PC-9 (cell line): ENCODE measurements around the gene MOB1A. TPM values are rescaled to one million over a fixed set of nuclear protein-coding genes. Genes with fewer than 3 reads are reported as not detected.
"Not testable (repeated sequence)": the region's sequence is repeated elsewhere in the genome, so short reads cannot be mapped to it uniquely, and the experiment has no call there.

ENCODE experiments used
- BruUV-seq: library from RNA; stranded (reverse); fragments of 400-500 nt; replicated peaks from 2 replicates; lab custom pipeline; 2021; lab: Mats Ljungman, UMichigan
- CTCF ChIA-PET: fragments of 300-600 bp; sonication (Branson Sonifier 250); formaldehyde crosslinking; loops from one replicate; lab custom pipeline; 2022; ENCODE audit warnings: antibody characterized with exemption; lab: Charles Lee
- POLR2A ChIA-PET: fragments of 300-600 bp; sonication (Branson Sonifier 250); formaldehyde crosslinking; loops from one replicate; lab custom pipeline; 2022; ENCODE audit warnings: antibody characterized with exemption; ENCODE audit not compliant: unreplicated experiment; lab: Charles Lee
- DNase-seq, 2 experiments: peaks; one replicate each; pipeline versions ENCODE4 v3.0.0 to v3.0.0-alpha.2; 2015 to 2022; ENCODE audit warnings: mixed read lengths in 1 of 2
- H2AFZ ChIP-seq: fragments of 200-600 bp; sonication (generic); 2 replicates; pipeline ENCODE4 v1.8.1; 2017; ENCODE audit warnings: antibody characterized with exemption
- H3F3A ChIP-seq: fragments of 200-600 bp; sonication (generic); 2 replicates; pipeline ENCODE4 v1.8.1; 2017; ENCODE audit warnings: antibody characterized with exemption, mild to moderate bottlenecking, low read depth; ENCODE audit not compliant: insufficient read depth
- H3K27ac ChIP-seq: fragments of 200-600 bp; sonication (generic); 2 replicates; pipeline ENCODE4 v1.6.1; 2016; ENCODE audit warnings: mixed run types
- H3K27me3 ChIP-seq: fragments of 200-600 bp; sonication (generic); 2 replicates; pipeline ENCODE4 v1.6.1; 2016; ENCODE audit warnings: low read depth, mixed run types; ENCODE audit not compliant: insufficient read depth
- H3K36me3 ChIP-seq: fragments of 200-600 bp; sonication (generic); 2 replicates; pipeline ENCODE4 v1.6.1; 2016; ENCODE audit warnings: low read depth, mixed run types
- H3K4me1 ChIP-seq: fragments of 200-600 bp; sonication (generic); replicated peaks from 2 replicates; pipeline ENCODE4 v1.6.1; 2016; ENCODE audit warnings: mixed run types; ENCODE audit not compliant: insufficient read depth
- H3K4me2 ChIP-seq: fragments of 200-600 bp; sonication (generic); 2 replicates; pipeline ENCODE4 v1.6.1; 2017; ENCODE audit warnings: mixed run types
- H3K4me3 ChIP-seq: fragments of 200-600 bp; sonication (generic); 2 replicates; pipeline ENCODE4 v1.6.1; 2016; ENCODE audit warnings: mixed run types
- H3K79me2 ChIP-seq: fragments of 200-600 bp; sonication (generic); 2 replicates; pipeline ENCODE4 v1.6.1; 2017; ENCODE audit warnings: low read depth, mixed run types
- H3K9me2 ChIP-seq: fragments of 200-600 bp; sonication (generic); 2 replicates; pipeline ENCODE4 v1.8.1; 2017; ENCODE audit warnings: mild to moderate bottlenecking; ENCODE audit not compliant: insufficient read depth
- H3K9me3 ChIP-seq: fragments of 200-600 bp; sonication (generic); 2 replicates; pipeline ENCODE4 v1.8.1; 2016; ENCODE audit warnings: low read depth; ENCODE audit not compliant: insufficient read depth
- H4K20me1 ChIP-seq: fragments of 200-600 bp; sonication (generic); 2 replicates; pipeline ENCODE4 v1.8.1; 2017; ENCODE audit not compliant: insufficient read depth
- EZH2 ChIP-seq: fragments of 200-600 bp; sonication (generic); IDR thresholded peaks from 2 replicates; pipeline ENCODE4 v1.8.0; 2017; ENCODE audit warnings: antibody characterized with exemption, low read depth
- intact Hi-C: fragments of 100-400 bp; cut with micrococcal nuclease; formaldehyde crosslinking; loops from one replicate; pipeline ENCODE4 v1.10.0; 2022; ENCODE audit not compliant: unreplicated experiment
- total RNA-seq: library from RNA; stranded (reverse); gene quantifications from 2 replicates; pipeline ENCODE4 v1.2.3, GENCODE V29; 2021
- TF ChIP-seq, protein P1 (sequence below): fragments of 200-600 bp; sonication (generic); conservative IDR thresholded peaks from 2 replicates; pipeline ENCODE4 v1.6.1; 2017; ENCODE audit warnings: mixed run types, antibody characterized with exemption, mild to moderate bottlenecking, moderate library complexity

MOB1A gene
- total RNA-seq, 1 experiment from 2014 or later = 143 TPM

DNA sequence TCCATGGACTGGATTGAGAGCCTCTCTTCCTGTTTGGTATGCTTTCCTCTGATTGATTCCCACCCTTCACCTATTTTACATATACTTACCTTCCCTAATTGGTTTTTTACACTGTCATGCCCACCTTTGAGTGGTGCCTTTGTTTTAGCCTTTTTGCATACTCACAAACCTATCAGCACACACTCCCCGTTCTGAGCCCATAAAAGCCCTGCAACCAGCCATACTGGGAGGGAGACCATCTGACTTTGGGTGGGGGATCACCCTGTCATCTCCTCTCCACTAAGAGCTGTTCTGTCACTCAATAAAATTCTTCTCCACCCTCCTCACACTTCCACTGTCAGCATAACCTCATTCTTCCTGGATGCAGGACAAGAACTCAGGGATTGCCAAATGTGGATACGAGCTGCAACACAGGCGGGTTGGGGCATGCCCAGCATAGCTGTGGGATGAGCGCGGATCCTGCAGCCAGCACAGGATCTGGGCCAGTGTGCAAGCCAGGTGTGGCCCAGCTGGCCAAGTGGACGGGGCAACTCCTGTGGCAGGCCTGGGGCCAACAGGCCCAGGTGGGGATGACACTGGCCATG, 9.4 kb upstream of the MOB1A start:
- Histone ChIP-seq H3K9me3 (no peaks in the 10 kb centered on the region), H3K4me1 (no peaks in the 10 kb centered on the region), H4K20me1 (no peaks in the 10 kb centered on the region), H3K36me3 (no peaks in the 10 kb centered on the region), H3F3A (no peaks in the 10 kb centered on the region), H2AFZ (no peak overlapping the region), H3K4me2 (no peak overlapping the region), H3K4me3 (no peak overlapping the region), H3K27ac (no peak overlapping the region), H3K9me2 (no peaks in the 10 kb centered on the region), H3K27me3 (no peaks in the 10 kb centered on the region), H3K79me2 (no peaks in the 10 kb centered on the region)
- peak; percentile 45 to 61 for DNase-seq
- POLR2A ChIA-PET = interaction anchor here (1.0 kb wide), 1 partner anchor 9 kb away, joined by 8 read pairs; the partner anchor contains the start of gene MOB1A
- CTCF ChIA-PET = no interaction called here
- intact Hi-C loops = no loop called here
- no peak for TF ChIP-seq EZH2
- TF ChIP-seq, protein P1, sequence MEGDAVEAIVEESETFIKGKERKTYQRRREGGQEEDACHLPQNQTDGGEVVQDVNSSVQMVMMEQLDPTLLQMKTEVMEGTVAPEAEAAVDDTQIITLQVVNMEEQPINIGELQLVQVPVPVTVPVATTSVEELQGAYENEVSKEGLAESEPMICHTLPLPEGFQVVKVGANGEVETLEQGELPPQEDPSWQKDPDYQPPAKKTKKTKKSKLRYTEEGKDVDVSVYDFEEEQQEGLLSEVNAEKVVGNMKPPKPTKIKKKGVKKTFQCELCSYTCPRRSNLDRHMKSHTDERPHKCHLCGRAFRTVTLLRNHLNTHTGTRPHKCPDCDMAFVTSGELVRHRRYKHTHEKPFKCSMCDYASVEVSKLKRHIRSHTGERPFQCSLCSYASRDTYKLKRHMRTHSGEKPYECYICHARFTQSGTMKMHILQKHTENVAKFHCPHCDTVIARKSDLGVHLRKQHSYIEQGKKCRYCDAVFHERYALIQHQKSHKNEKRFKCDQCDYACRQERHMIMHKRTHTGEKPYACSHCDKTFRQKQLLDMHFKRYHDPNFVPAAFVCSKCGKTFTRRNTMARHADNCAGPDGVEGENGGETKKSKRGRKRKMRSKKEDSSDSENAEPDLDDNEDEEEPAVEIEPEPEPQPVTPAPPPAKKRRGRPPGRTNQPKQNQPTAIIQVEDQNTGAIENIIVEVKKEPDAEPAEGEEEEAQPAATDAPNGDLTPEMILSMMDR = no peak
- no TSS peak for BruUV-seq

- H3K27me3 ChIP-seq, H4K20me1 ChIP-seq, intact Hi-C loops, H3K36me3 ChIP-seq, H3F3A ChIP-seq, H2AFZ ChIP-seq, POLR2A ChIA-PET, H3K9me2 ChIP-seq, DNase-seq, H3K9me3 ChIP-seq, H3K4me3 ChIP-seq, H3K4me2 ChIP-seq, H3K79me2 ChIP-seq, BruUV-seq, H3K4me1 ChIP-seq, H3K27ac ChIP-seq, CTCF ChIA-PET: not testable (repeated sequence)
These were observed 8.0 kb upstream of the MOB1A start for GRCh38 chr2:74186706-74187105.

DNA sequence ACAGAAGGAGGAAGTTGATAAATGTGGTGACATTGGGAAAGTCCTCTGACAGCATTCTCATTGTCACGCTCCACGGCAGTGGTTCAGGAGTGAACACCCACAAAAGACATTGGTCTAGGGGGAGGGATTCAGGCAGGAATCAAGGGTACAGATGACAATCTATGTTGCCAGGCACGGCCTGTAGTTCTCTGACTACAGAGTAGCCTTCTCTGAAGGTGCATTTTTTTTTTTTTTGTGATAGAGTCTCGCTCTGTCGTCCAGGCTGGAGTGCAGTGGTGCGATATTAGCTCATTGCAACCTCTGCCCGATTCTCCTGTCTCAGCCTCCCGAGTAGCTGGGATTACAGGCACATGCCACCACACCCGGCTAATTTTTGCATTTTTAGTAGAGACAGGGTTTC, 7.4 kb upstream of the MOB1A start:
- Histone ChIP-seq H3K27me3 (no peaks in the 10 kb centered on the region), H3K79me2 (no peaks in the 10 kb centered on the region), H4K20me1 (no peaks in the 10 kb centered on the region), H3K4me2 (no peak overlapping the region), H2AFZ (no peak overlapping the region), H3K36me3 (no peaks in the 10 kb centered on the region), H3K9me3 (no peaks in the 10 kb centered on the region), H3K27ac (no peak overlapping the region), H3K9me2 (no peaks in the 10 kb centered on the region), H3K4me3 (no peak overlapping the region), H3K4me1 (no peaks in the 10 kb centered on the region), H3F3A (no peaks in the 10 kb centered on the region)
- CTCF ChIA-PET = no interaction called here
- no peak for TF ChIP-seq EZH2
- TF ChIP-seq, protein P1 = no peak
- intact Hi-C loops = no loop called here
- no peak for DNase-seq
- POLR2A ChIA-PET = no interaction called here
- BruUV-seq = no TSS peak

- ChIA-PET CTCF (no interaction called here), POLR2A (no interaction called here)
- Histone ChIP-seq H3K4me3 (no peak overlapping the region), H3K4me2 (no peak overlapping the region), H3K27me3 (no peaks in the 10 kb centered on the region), H4K20me1 (no peaks in the 10 kb centered on the region), H3K79me2 (no peaks in the 10 kb centered on the region), H3K4me1 (no peaks in the 10 kb centered on the region), H3F3A (no peaks in the 10 kb centered on the region; the same call in 1 of the 2 replicates), H3K9me2 (no peaks in the 10 kb centered on the region), H3K36me3 (no peaks in the 10 kb centered on the region), H3K9me3 (no peaks in the 10 kb centered on the region), H3K27ac (no peak overlapping the region), H2AFZ (no peak overlapping the region)
- TF ChIP-seq, protein P1 = no peak
- TF ChIP-seq EZH2 = no peak
- no peak for DNase-seq
- no TSS peak for BruUV-seq
- intact Hi-C loops = no loop called here
These were observed 5.2 kb upstream of the MOB1A start for GRCh38 chr2:74183878-74184277.
